ENCODE data around the gene CLEC1A. TPM values are rescaled to one million over a fixed set of nuclear protein-coding genes. Genes with fewer than 3 reads are reported as not detected.

The CLEC1A gene
- total and polyA plus RNA-seq, 2 of the 13 experiments (the other 11 are each of a cell fraction or from before 2014, with no cell fraction given) = not detected

DNA sequence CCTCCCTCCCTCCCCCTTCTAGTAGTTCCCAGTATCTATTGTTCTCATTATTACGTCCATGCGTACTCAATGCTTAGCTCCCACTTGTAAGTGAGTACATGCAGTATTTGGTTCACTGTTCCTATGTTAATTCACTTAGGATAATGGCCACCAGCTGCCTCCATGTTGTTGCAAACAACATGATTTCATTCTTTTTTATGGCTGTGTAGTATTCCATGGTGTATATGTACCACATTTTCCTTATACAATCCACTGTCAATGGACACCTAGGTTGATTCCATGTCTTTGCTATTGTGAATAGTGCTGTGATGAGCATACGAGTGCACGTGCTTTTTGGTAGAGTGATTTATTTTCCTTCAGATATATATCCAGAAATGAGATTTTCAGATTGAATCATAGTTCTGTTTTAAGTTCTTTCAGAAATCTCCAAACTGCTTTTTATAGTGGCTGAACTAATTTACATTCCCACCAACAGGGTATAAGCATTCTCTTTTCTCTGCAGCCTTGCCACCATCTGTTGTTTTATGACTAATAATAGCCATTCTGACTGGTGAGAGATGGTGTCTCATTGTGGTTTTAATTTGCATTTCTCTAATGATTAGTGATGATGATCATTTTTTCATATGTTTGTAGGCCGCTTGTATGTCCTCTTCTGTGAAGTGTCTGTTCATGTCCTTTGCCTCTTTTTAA is 49.1 kb upstream of the CLEC1A start (continued):
- TF ChIP-seq, protein P1, sequence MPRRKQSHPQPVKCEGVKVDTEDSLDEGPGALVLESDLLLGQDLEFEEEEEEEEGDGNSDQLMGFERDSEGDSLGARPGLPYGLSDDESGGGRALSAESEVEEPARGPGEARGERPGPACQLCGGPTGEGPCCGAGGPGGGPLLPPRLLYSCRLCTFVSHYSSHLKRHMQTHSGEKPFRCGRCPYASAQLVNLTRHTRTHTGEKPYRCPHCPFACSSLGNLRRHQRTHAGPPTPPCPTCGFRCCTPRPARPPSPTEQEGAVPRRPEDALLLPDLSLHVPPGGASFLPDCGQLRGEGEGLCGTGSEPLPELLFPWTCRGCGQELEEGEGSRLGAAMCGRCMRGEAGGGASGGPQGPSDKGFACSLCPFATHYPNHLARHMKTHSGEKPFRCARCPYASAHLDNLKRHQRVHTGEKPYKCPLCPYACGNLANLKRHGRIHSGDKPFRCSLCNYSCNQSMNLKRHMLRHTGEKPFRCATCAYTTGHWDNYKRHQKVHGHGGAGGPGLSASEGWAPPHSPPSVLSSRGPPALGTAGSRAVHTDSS (CRISPR knock-in tag; conservative IDR thresholded peaks at IDR 0.05) = no peak

DNA sequence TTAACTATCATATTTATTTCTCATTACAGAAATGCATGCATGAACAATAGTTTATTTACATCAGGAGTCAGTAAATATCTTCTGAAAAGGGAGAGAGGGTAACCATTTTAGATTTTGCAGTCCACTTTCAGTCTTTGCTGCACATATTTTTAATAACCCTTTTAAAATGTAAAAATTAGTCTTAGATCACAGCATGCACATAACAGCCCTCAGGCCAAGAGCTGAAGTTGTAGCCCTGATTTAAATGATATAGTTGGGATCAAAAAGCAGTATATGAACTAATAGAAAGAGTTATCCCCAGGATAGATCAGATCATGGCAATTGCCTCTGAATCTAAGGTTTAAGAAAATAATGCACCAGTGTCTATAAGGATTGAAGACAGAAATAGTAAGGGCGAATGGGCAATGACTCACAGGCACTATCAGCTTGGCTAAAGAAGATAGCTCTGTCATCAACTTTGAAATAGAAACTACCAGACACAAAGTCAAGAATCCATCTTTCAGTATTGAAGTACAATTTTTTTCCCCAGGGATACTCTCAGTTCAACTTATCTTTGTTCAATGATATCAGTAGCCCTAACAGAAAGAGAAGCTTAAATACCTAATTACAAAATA is 44.3 kb upstream of the CLEC1A start:
- CTCF ChIA-PET (ENCODE audit: low intra/inter-chr PET ratio, low total read pairs) = no interaction called here
- DNase-seq (ENCODE audit: low spot score) (no peak), ATAC-seq (no peak), FAIRE-seq (no peak)
- Histone ChIP-seq H3K4me1 (ENCODE audit: insufficient read depth, low read length) (no peaks in the 10 kb centered on the region), H3K4me2 (ENCODE audit: low read depth, low read length) (no peak overlapping the region), H3K79me2 (ENCODE audit: insufficient read depth, low read length) (no peaks in the 10 kb centered on the region), H3K36me3 (replicated peaks in 1 of 2; ENCODE audit: control insufficient read depth in 1 of 2, insufficient read depth in 2 of 2, low read length in 2 of 2) (no peaks in the 10 kb centered on the region), H3K9ac (ENCODE audit: insufficient read depth, low read depth, low read length) (no peak overlapping the region), H4K20me1 (ENCODE audit: insufficient read depth, low read length) (no peaks in the 10 kb centered on the region), H3K27me3 (ENCODE audit: control insufficient read depth in 1 of 2, insufficient read depth in 2 of 2, low read length in 2 of 2) (no peaks in the 10 kb centered on the region; a peak in 1 of 5 replicates), H2AFZ (ENCODE audit: low read length) (no peak overlapping the region), H3K9me3 (ENCODE audit: low read length) (no peaks in the 10 kb centered on the region), H3K27ac (ENCODE audit: extremely low read length, insufficient read depth, low read length) (no peak overlapping the region), H3K4me3 (replicated peaks in 1 of 3; ENCODE audit: insufficient read depth in 1 of 3, low read depth in 2 of 3, low read length in 3 of 3) (no peak overlapping the region)
- WGBS (ENCODE audit: low lambda C conversion rate) = 0% methylated on average over 1 of the region's 1 CpG
- intact Hi-C loops (cut with micrococcal nuclease; ENCODE audit: unreplicated experiment) = loop anchor here (5.0 kb wide), 1 partner anchor 331 kb away; no protein-coding TSS in a partner anchor
- POLR2A ChIA-PET = no interaction called here
- TF ChIP-seq HMG20A (CRISPR knock-in tag; IDR thresholded peaks at IDR 0.05; ENCODE audit: borderline replicate concordance) = no peak
- TF ChIP-seq ELF4 (CRISPR knock-in tag; IDR thresholded peaks at IDR 0.05; ENCODE audit: borderline replicate concordance) = no peak
- in situ Hi-C loops (cut with HindIII; ENCODE audit: extremely low pct_ligation_motif_present, low pct_unique_long_range_greater_than_20kb) = no loop called here
- BruUV-seq (replicated peaks) = no TSS peak
